ENCODE results near the gene TTLL3. TPM values are rescaled to one million over a fixed set of nuclear protein-coding genes. Genes with fewer than 3 reads are reported as not detected.

TTLL3 gene
- total and polyA plus RNA-seq, 2 of the 13 experiments (the other 11 are each of a cell fraction or from before 2014, with no cell fraction given) = 9.5 to 51.2 TPM

- TF ChIP-seq E2F1 (CRISPR knock-in tag; IDR thresholded peaks at IDR 0.05) (no peak), AGO1 (IDR thresholded peaks at IDR 0.05; ENCODE audit: low read depth, low read length, poor library complexity, severe bottlenecking) (no peak), ZNF780A (CRISPR knock-in tag; IDR thresholded peaks at IDR 0.05) (peak; percentile 71; the same call in 1 of the 2 replicates), NR2F1 (CRISPR knock-in tag; IDR thresholded peaks at IDR 0.05) (no peak), ZNF33A (CRISPR knock-in tag; IDR thresholded peaks at IDR 0.05; ENCODE audit: borderline replicate concordance) (no peak), PHF5A (CRISPR knock-in tag; IDR thresholded peaks at IDR 0.05; ENCODE audit: low read depth, unreplicated experiment) (no peak), NR2F2 (IDR thresholded peaks at IDR 0.05; ENCODE audit: borderline replicate concordance, low read depth) (no peak), DPF2 (CRISPR knock-in tag; IDR thresholded peaks at IDR 0.05; ENCODE audit: borderline replicate concordance, low read depth) (no peak), GLMP (CRISPR knock-in tag; IDR thresholded peaks at IDR 0.05; ENCODE audit: borderline replicate concordance) (no peak), ZEB1 (IDR thresholded peaks at IDR 0.05; ENCODE audit: insufficient replicate concordance, low read depth) (no peak), ZNF7 (CRISPR knock-in tag; IDR thresholded peaks at IDR 0.05) (no peak), PBX3 (CRISPR knock-in tag; IDR thresholded peaks at IDR 0.05; ENCODE audit: borderline replicate concordance) (peak; percentile 68; the same call in 1 of the 2 replicates), ZNF142 (CRISPR knock-in tag; IDR thresholded peaks at IDR 0.05) (no peak), ZBTB46 (CRISPR knock-in tag; IDR thresholded peaks at IDR 0.05; ENCODE audit: borderline replicate concordance) (no peak), SRF (IDR thresholded peaks at IDR 0.05; ENCODE audit: low read depth, low read length) (0 out of 2 replicates have a peak, but pooled peaks have one; percentile 8), ZBTB8A (CRISPR knock-in tag; IDR thresholded peaks at IDR 0.05; ENCODE audit: borderline replicate concordance, low read depth) (no peak), MEF2D (CRISPR knock-in tag; IDR thresholded peaks at IDR 0.05) (peak; percentile 56; the same call in 1 of the 2 replicates)
Measured at GRCh38 chr3:9843715-9844438, 33.8 kb downstream of the TTLL3 start, which contains the start of gene RPUSD3 (continued).

Data from HepG2 (cell line).